HUES64 (cell line): ENCODE data around the gene PRDX2.
"Not testable (repeated sequence)": the region's sequence is repeated elsewhere in the genome, so short reads cannot be mapped to it uniquely, and the experiment has no call there.

Experiments used
- H3K27ac ChIP-seq: 2 replicates; pipeline ENCODE4 v1.7.0; 2013; ENCODE audit warnings: low read depth, low read length, inconsistent platforms
- H3K27me3 ChIP-seq: 2 replicates; pipeline ENCODE4 v1.6.1; 2013; ENCODE audit warnings: mild to moderate bottlenecking, low read length; ENCODE audit not compliant: insufficient read depth
- H3K36me3 ChIP-seq: 2 replicates; pipeline ENCODE4 v1.6.1; 2013; ENCODE audit warnings: mild to moderate bottlenecking, low read length; ENCODE audit not compliant: insufficient read depth
- H3K4me1 ChIP-seq: 2 replicates; pipeline ENCODE4 v1.6.1; 2013; ENCODE audit warnings: mild to moderate bottlenecking, low read length, moderate library complexity; ENCODE audit not compliant: insufficient read depth
- H3K4me3 ChIP-seq: 2 replicates; pipeline ENCODE4 v1.5.1; 2013; ENCODE audit warnings: mild to moderate bottlenecking, low read length, moderate library complexity
- H3K9ac ChIP-seq: 2 replicates; pipeline ENCODE4 v1.6.1; 2013; ENCODE audit warnings: mild to moderate bottlenecking, low read depth, low read length
- H3K9me3 ChIP-seq: 2 replicates; pipeline ENCODE4 v1.6.1; 2013; ENCODE audit warnings: low read depth, low read length; ENCODE audit not compliant: insufficient read depth
- WGBS: fragments of 150-250, 120-280 bp; methylation state at CpG from one replicate; pipeline ENCODE4 v1.1.7; 2013; ENCODE audit warnings: missing lambda C conversion rate; 5-methylcytosine and 5-hydroxymethylcytosine counted together

PRDX2 gene

GRCh38 chr19:12817810-12818209 lies 16.2 kb upstream of the PRDX2 start:
- not testable (repeated sequence) for H3K4me3 ChIP-seq, H3K27me3 ChIP-seq, H3K27ac ChIP-seq, H3K9me3 ChIP-seq, H3K4me1 ChIP-seq, H3K9ac ChIP-seq
- WGBS, result 94% methylated on average over 11 of the region's 11 CpGs
- peaks cover 28% of the 10 kb centered on the region for H3K36me3 ChIP-seq

GRCh38 chr19:12817188-12817587 lies 15.6 kb upstream of the PRDX2 start:
- WGBS, result 93% methylated on average over 6 of the region's 6 CpGs

GRCh38 chr19:12815088-12815487 lies 13.5 kb upstream of the PRDX2 start:
- H3K4me1 ChIP-seq, result no peaks in the 10 kb centered on the region
- peaks cover 45% of the 10 kb centered on the region for H3K36me3 ChIP-seq
- H3K9me3 ChIP-seq, result no peaks in the 10 kb centered on the region
- H3K27ac ChIP-seq, result no peak overlapping the region
- H3K9ac ChIP-seq, result no peak overlapping the region
- H3K27me3 ChIP-seq, result no peaks in the 10 kb centered on the region
- 98% methylated on average over 7 of the region's 7 CpGs for WGBS
- no peak overlapping the region for H3K4me3 ChIP-seq

More at GRCh38 chr19:12817188-12817587, 15.6 kb upstream of the PRDX2 start:
- not testable (repeated sequence) for H3K27me3 ChIP-seq, H3K9ac ChIP-seq, H3K9me3 ChIP-seq, H3K27ac ChIP-seq, H3K4me1 ChIP-seq, H3K4me3 ChIP-seq
- peaks cover 28% of the 10 kb centered on the region for H3K36me3 ChIP-seq

- WGBS, result 6% methylated on average over 66 of the region's 66 CpGs
- H3K4me1 ChIP-seq, result no peaks in the 10 kb centered on the region
- peaks cover 10% of the 10 kb centered on the region; the same call in 1 of the 2 replicates for H3K27me3 ChIP-seq
- no peaks in the 10 kb centered on the region for H3K9me3 ChIP-seq
- H3K36me3 ChIP-seq, result peaks cover 32% of the 10 kb centered on the region
- H3K9ac ChIP-seq, result peak within 1 kb of the TSS; percentile 79
- peak within 1 kb of the TSS; percentile 80 for H3K4me3 ChIP-seq
- peak within 1 kb of the TSS; percentile 63 for H3K27ac ChIP-seq
Measured at GRCh38 chr19:12806242-12807081, 4.9 kb upstream of the PRDX2 start, which contains the start of gene RNASEH2A. RNASEH2A (plus strand) TSS chr19:12806584; CDS start chr19:12806674, 90 bp downstream.

- 92% methylated on average over 26 of the region's 26 CpGs for WGBS
- no peak overlapping the region for H3K9ac ChIP-seq
- no peaks in the 10 kb centered on the region for H3K9me3 ChIP-seq
- H3K4me3 ChIP-seq, result no peak overlapping the region
- H3K4me1 ChIP-seq, result peaks cover 5% of the 10 kb centered on the region; the same call in 1 of the 2 replicates
- H3K27me3 ChIP-seq, result peaks cover 10% of the 10 kb centered on the region; the same call in 1 of the 2 replicates
- H3K36me3 ChIP-seq, result peaks cover 27% of the 10 kb centered on the region
- no peak overlapping the region for H3K27ac ChIP-seq
Measured at GRCh38 chr19:12804051-12804450, 2.5 kb upstream of the PRDX2 start.

- 49% methylated on average over 22 of the region's 22 CpGs for WGBS
- peaks cover 10% of the 10 kb centered on the region; the same call in 1 of the 2 replicates for H3K27me3 ChIP-seq
- peak overlapping the region; percentile 77 for H3K4me3 ChIP-seq
- H3K27ac ChIP-seq, result no peak overlapping the region
- H3K9me3 ChIP-seq, result no peaks in the 10 kb centered on the region
- H3K9ac ChIP-seq, result no peak overlapping the region
- peaks cover 5% of the 10 kb centered on the region; the same call in 1 of the 2 replicates for H3K4me1 ChIP-seq
- peaks cover 19% of the 10 kb centered on the region for H3K36me3 ChIP-seq
Measured at GRCh38 chr19:12802267-12803106, 887 bp upstream of the PRDX2 start.

GRCh38 chr19:12800923-12801465 lies 606 bp downstream of the PRDX2 start:
- WGBS, result 4% methylated on average over 38 of the region's 38 CpGs
- peak overlapping the region; percentile 77 for H3K4me3 ChIP-seq

GRCh38 chr19:12800466-12800770 lies 1.2 kb downstream of the PRDX2 start:
- Histone ChIP-seq H3K9me3 (no peaks in the 10 kb centered on the region), H3K4me1 (peaks cover 13% of the 10 kb centered on the region), H3K27me3 (peaks cover 10% of the 10 kb centered on the region; the same call in 1 of the 2 replicates), H3K36me3 (peaks cover 26% of the 10 kb centered on the region), H3K9ac (peak overlapping the region; percentile 81; the same call in 1 of the 2 replicates), H3K27ac (no peak overlapping the region), H3K4me3 (peak overlapping the region; percentile 77)
- WGBS, result 89% methylated on average over 1 of the region's 1 CpG

More at GRCh38 chr19:12800923-12801465, 606 bp downstream of the PRDX2 start:
- Histone ChIP-seq H3K9ac (peak overlapping the region; percentile 81), H3K4me1 (peaks cover 10% of the 10 kb centered on the region), H3K36me3 (peaks cover 26% of the 10 kb centered on the region), H3K27ac (peak overlapping the region; percentile 51; the same call in 1 of the 2 replicates), H3K9me3 (no peaks in the 10 kb centered on the region), H3K27me3 (peaks cover 10% of the 10 kb centered on the region; the same call in 1 of the 2 replicates)

GRCh38 chr19:12799742-12800465 lies 1.7 kb downstream of the PRDX2 start:
- Histone ChIP-seq H3K27me3 (peaks cover 10% of the 10 kb centered on the region; the same call in 1 of the 2 replicates), H3K9ac (no peak overlapping the region), H3K4me3 (peak overlapping the region; percentile 77; the same call in 1 of the 2 replicates), H3K4me1 (peaks cover 13% of the 10 kb centered on the region), H3K9me3 (no peaks in the 10 kb centered on the region), H3K36me3 (peaks cover 26% of the 10 kb centered on the region), H3K27ac (no peak overlapping the region)
- WGBS, result 96% methylated on average over 18 of the region's 18 CpGs

- not testable (repeated sequence) for H3K27ac ChIP-seq, H3K4me3 ChIP-seq, H3K9ac ChIP-seq, H3K27me3 ChIP-seq, H3K9me3 ChIP-seq
- Histone ChIP-seq H3K4me1 (peaks cover 18% of the 10 kb centered on the region), H3K36me3 (peaks cover 26% of the 10 kb centered on the region)
- 93% methylated on average over 7 of the region's 7 CpGs for WGBS
Measured at GRCh38 chr19:12797607-12798006, 4.0 kb downstream of the PRDX2 start.
